ENCODE measurements around the gene ETV4. TPM values are rescaled to one million over a fixed set of nuclear protein-coding genes. Genes with fewer than 3 reads are reported as not detected.
A peak's percentile ranks its signal among the peaks of the same experiment; 100 is the strongest.

Gene ETV4
- total RNA-seq, 6 experiments from 2014 or later: 0.42 to 1.4 (median 0.80) TPM; not detected in 1

DNA sequence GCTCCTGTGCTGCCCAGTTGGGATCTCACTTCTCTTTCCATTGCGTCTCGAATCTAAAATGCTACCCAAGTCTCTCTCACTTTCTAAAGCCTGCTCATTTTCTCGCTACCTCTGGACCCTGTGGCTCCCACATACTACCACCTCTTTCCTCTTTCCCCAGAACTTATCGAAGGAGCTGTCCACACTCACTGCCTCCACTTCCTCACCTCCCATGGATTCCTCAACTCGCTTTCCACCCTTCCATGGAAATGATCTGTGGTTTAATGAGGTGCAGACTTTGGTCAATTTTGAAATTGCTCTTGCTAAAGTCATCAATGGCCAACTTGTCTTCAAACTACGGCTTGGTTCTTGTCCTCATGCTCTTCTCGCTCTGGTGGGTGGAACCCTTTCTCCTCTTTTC, 37.2 kb upstream of the ETV4 start:
- no peaks in the 10 kb centered on the region for H3K27me3 ChIP-seq
- TF ChIP-seq, protein P1, sequence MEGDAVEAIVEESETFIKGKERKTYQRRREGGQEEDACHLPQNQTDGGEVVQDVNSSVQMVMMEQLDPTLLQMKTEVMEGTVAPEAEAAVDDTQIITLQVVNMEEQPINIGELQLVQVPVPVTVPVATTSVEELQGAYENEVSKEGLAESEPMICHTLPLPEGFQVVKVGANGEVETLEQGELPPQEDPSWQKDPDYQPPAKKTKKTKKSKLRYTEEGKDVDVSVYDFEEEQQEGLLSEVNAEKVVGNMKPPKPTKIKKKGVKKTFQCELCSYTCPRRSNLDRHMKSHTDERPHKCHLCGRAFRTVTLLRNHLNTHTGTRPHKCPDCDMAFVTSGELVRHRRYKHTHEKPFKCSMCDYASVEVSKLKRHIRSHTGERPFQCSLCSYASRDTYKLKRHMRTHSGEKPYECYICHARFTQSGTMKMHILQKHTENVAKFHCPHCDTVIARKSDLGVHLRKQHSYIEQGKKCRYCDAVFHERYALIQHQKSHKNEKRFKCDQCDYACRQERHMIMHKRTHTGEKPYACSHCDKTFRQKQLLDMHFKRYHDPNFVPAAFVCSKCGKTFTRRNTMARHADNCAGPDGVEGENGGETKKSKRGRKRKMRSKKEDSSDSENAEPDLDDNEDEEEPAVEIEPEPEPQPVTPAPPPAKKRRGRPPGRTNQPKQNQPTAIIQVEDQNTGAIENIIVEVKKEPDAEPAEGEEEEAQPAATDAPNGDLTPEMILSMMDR (IDR thresholded peaks at IDR 0.05): no peak
- no peak for TF ChIP-seq POLR2A (IDR thresholded peaks at IDR 0.05)
- ATAC-seq: no peak
- no peak for DNase-seq
- no peaks in the 10 kb centered on the region for H3K4me1 ChIP-seq
- H3K9me3 ChIP-seq: no peaks in the 10 kb centered on the region
- no peak overlapping the region for H3K27ac ChIP-seq
- H3K36me3 ChIP-seq: no peaks in the 10 kb centered on the region
- no peak overlapping the region for H3K4me3 ChIP-seq
- WGBS (ENCODE audit: insufficient coverage, low coverage, low lambda C conversion rate, missing lambda C conversion rate): 79% methylated on average over 7 of the region's 7 CpGs
- intact Hi-C loops (cut with DNase I): no loop called here

DNA sequence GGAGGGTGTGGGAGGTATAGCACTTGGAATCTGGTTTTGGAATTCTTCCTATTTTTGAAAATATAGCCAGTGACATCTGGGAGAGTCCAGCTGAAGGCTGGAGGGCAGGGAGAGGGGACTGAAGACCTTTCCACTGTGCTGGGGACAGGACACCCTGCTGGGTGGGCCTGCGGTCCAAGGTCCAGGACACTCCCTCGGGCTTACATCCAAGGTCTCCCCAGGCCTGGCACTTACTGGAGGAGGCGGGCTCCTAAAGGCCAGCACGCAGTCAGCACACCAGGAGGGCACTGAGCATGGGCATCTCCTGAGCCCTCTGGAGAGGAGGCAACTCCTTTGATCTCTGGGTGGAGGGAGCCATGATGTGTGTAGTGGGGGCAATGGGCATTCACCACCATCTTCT, 35.5 kb upstream of the ETV4 start:
- H3K36me3 ChIP-seq: no peaks in the 10 kb centered on the region
- H3K27ac ChIP-seq: no peak overlapping the region
- ATAC-seq: peak in 1 of 4 donors; percentile 38
- no peaks in the 10 kb centered on the region for H3K9me3 ChIP-seq
- DNase-seq: peak in 1 of 3 donors; percentile 52
- intact Hi-C loops (cut with DNase I): no loop called here
- H3K4me3 ChIP-seq: no peak overlapping the region
- no peaks in the 10 kb centered on the region for H3K4me1 ChIP-seq
- no peak for TF ChIP-seq POLR2A (IDR thresholded peaks at IDR 0.05)
- TF ChIP-seq, protein P1 (IDR thresholded peaks at IDR 0.05): no peak
- H3K27me3 ChIP-seq: no peaks in the 10 kb centered on the region
- WGBS (ENCODE audit: insufficient coverage, low coverage, low lambda C conversion rate, missing lambda C conversion rate): 0% methylated on average over 1 of the region's 4 CpGs

DNA sequence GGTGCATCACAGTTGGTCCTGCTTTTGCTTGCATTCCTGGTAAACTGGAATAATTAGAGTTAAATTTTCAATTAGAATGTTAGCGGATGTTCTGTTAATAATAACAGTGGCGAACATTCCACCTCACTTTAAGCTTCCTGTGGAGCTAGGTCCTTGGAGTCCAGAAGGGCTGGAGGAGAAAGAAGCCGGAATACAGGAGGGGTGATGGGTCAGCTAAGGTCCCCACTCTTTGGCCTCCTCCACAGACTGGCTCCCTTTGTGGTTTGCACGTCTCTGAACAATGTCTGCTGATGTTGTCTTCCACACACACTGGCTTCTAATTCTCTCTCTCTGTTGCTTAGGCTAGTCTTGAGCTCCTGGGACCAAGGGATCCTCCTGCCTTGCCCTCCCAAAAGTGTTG, 35.0 kb upstream of the ETV4 start:
- TF ChIP-seq POLR2A (IDR thresholded peaks at IDR 0.05): no peak
- TF ChIP-seq, protein P1 (IDR thresholded peaks at IDR 0.05): no peak
- H3K27me3 ChIP-seq: no peaks in the 10 kb centered on the region
- ATAC-seq (no peak), DNase-seq (no peak)
- no peak overlapping the region for H3K4me3 ChIP-seq
- intact Hi-C loops (cut with DNase I): no loop called here
- no peak overlapping the region for H3K27ac ChIP-seq
- H3K4me1 ChIP-seq: no peaks in the 10 kb centered on the region
- H3K9me3 ChIP-seq: no peaks in the 10 kb centered on the region
- no peaks in the 10 kb centered on the region for H3K36me3 ChIP-seq
- 54% methylated on average over 4 of the region's 4 CpGs for WGBS (ENCODE audit: insufficient coverage, low coverage, low lambda C conversion rate, missing lambda C conversion rate)

GRCh38 chr17:43579566-43580140, 33.5 kb upstream of the ETV4 start:
- 70% methylated on average over 7 of the region's 9 CpGs for WGBS (ENCODE audit: insufficient coverage, low coverage, low lambda C conversion rate, missing lambda C conversion rate)
- H3K4me1 ChIP-seq: no peaks in the 10 kb centered on the region
- H3K36me3 ChIP-seq: no peaks in the 10 kb centered on the region
- TF ChIP-seq, protein P1 (IDR thresholded peaks at IDR 0.05): no peak
- TF ChIP-seq POLR2A (IDR thresholded peaks at IDR 0.05): no peak
- H3K27me3 ChIP-seq: no peaks in the 10 kb centered on the region
- intact Hi-C loops (cut with DNase I): loop anchor here in 1 of 2 donors (10.0 kb wide), 1 partner anchor 175 kb away; the partner anchor contains the start of gene SOST
- no peak overlapping the region for H3K4me3 ChIP-seq
- H3K9me3 ChIP-seq: no peaks in the 10 kb centered on the region
- no peak overlapping the region for H3K27ac ChIP-seq
- DNase-seq (no peak), ATAC-seq (no peak)
